Aorta (tissue), 5 donors: ENCODE measurements around the gene LRRC39. TPM values are rescaled to one million over a fixed set of nuclear protein-coding genes. Genes with fewer than 3 reads are reported as not detected.
"Not testable (repeated sequence)": the region's sequence is repeated elsewhere in the genome, so short reads cannot be mapped to it uniquely, and the experiment has no call there.

ENCODE experiments used
- ATAC-seq: fragments of 200-7000 bp; cut with Tn5 transposase; one replicate; pipeline ENCODE4 v1.9.1; 2022; ENCODE audit warnings: moderate library complexity; ENCODE audit not compliant: low FRiP score
- DNase-seq, 2 donors: peaks; one replicate each; pipeline ENCODE4 v3.0.0-alpha.2; 2020
- H3K27ac ChIP-seq, 2 donors: one replicate each; pipeline ENCODE4 v1.5.1; 2013; ENCODE audit warnings: low read length in 2 of 2, mild to moderate bottlenecking in 2 of 2, moderate library complexity in 2 of 2, control low read depth in 1 of 2, inconsistent platforms in 1 of 2, low read depth in 1 of 2
- H3K27me3 ChIP-seq, 2 donors: one replicate each; pipeline ENCODE4 v1.6.1; 2013; ENCODE audit warnings: control low read depth in 1 of 2, low read length in 1 of 2, mild to moderate bottlenecking in 1 of 2, moderate library complexity in 1 of 2; ENCODE audit not compliant: insufficient read depth in 2 of 2, control insufficient read depth in 1 of 2
- H3K36me3 ChIP-seq, 2 donors: one replicate each; pipeline ENCODE4 v1.6.1; 2013; ENCODE audit warnings: control low read depth in 1 of 2, low read length in 1 of 2, mild to moderate bottlenecking in 1 of 2; ENCODE audit not compliant: insufficient read depth in 2 of 2, control insufficient read depth in 1 of 2
- H3K4me1 ChIP-seq, 2 donors: one replicate each; pipeline ENCODE4 v1.6.1; 2013; ENCODE audit warnings: low read length in 2 of 2, control low read depth in 1 of 2, mild to moderate bottlenecking in 1 of 2, moderate library complexity in 1 of 2; ENCODE audit not compliant: insufficient read depth in 2 of 2, control insufficient read depth in 1 of 2
- H3K4me3 ChIP-seq, 2 donors: one replicate each; pipeline ENCODE4 v1.5.1; 2013; ENCODE audit warnings: low read length in 2 of 2, control low read depth in 1 of 2, mild to moderate bottlenecking in 1 of 2
- H3K9me3 ChIP-seq: one replicate; pipeline ENCODE4 v1.6.1; 2013; ENCODE audit warnings: mild to moderate bottlenecking, low read length; ENCODE audit not compliant: control insufficient read depth
- WGBS, 2 donors: extraction: QIAGEN DNeasy Blood & Tissue Kit; methylation state at CpG; one replicate each; pipeline ENCODE4 v1.1.7; 2013; 5-methylcytosine and 5-hydroxymethylcytosine counted together
- intact Hi-C, 2 donors: fragments of 100-400 bp; cut with DNase I; formaldehyde crosslinking; loops; one replicate each; pipeline versions ENCODE4 v1.14.2 to v1.15.0; 2022
- polyA plus RNA-seq, 2 donors: library from polyadenylated mRNA; stranded (reverse); fragments of 200-250 nt; gene quantifications; one replicate each; pipeline ENCODE4 v1.2.3, GENCODE V29; 2013
- total RNA-seq, 2 donors: library from RNA; stranded (reverse); fragmentation: NEBNext Ultra II Directional; extraction: Animal tissue kit (Norgen Biotek cat#: 25700); gene quantifications; one replicate each; pipeline ENCODE4 v1.2.1, GENCODE V29; 2021
- donor health status: healthy with polysubstance abuse.
- donor health status: Bipolar disorder and iron deficiency.
- donor health status: DM: no; HTN: no; CAD: no.
- donor health status: DM: no; HTN: no; CAD: no.
- donor health status: DM: yes; HTN: yes; CAD: no.

LRRC39 gene
- total and polyA plus RNA-seq, 4 donors = 1.0 to 2.0 (median 1.4) TPM; not detected in 1

GRCh38 chr1:100205103-100205502 lies 27.0 kb upstream of the LRRC39 start:
- H3K27ac ChIP-seq, intact Hi-C loops, H3K36me3 ChIP-seq, DNase-seq, H3K4me3 ChIP-seq, ATAC-seq, H3K9me3 ChIP-seq, H3K4me1 ChIP-seq, H3K27me3 ChIP-seq: not testable (repeated sequence)
- 99% methylated on average over 2 of the region's 2 CpGs for WGBS, 2 donors

- WGBS, 2 donors = 37 to 50% methylated on average over 2 of the region's 2 CpGs
- intact Hi-C loops = not testable (repeated sequence)
These were observed 24.6 kb upstream of the LRRC39 start for GRCh38 chr1:100202703-100203102.

GRCh38 chr1:100200060-100200459 lies 22.0 kb upstream of the LRRC39 start:
- H3K27ac ChIP-seq, ATAC-seq, H3K9me3 ChIP-seq, H3K27me3 ChIP-seq, H3K36me3 ChIP-seq, H3K4me3 ChIP-seq, DNase-seq, intact Hi-C loops, H3K4me1 ChIP-seq: not testable (repeated sequence)
- WGBS, 2 donors = 58 to 63% methylated on average over 6 of the region's 6 CpGs

More at GRCh38 chr1:100202703-100203102, 24.6 kb upstream of the LRRC39 start:
- DNase-seq, H3K27ac ChIP-seq, H3K4me1 ChIP-seq, H3K36me3 ChIP-seq, H3K4me3 ChIP-seq, H3K9me3 ChIP-seq, ATAC-seq, H3K27me3 ChIP-seq: not testable (repeated sequence)

GRCh38 chr1:100198596-100198995 lies 20.5 kb upstream of the LRRC39 start:
- WGBS, 2 donors = 85 to 96% methylated on average over 1 of the region's 1 CpG
- intact Hi-C loops = no loop called here
- H3K36me3 ChIP-seq = peaks cover 1 to 3% of the 10 kb centered on the region in 2 donors
- H3K9me3 ChIP-seq = no peaks in the 10 kb centered on the region
- H3K4me1 ChIP-seq = no peaks in the 10 kb centered on the region
- H3K27me3 ChIP-seq = no peaks in the 10 kb centered on the region
- H3K27ac ChIP-seq = no peak overlapping the region
- no peak for DNase-seq
- no peak for ATAC-seq
- H3K4me3 ChIP-seq = no peak overlapping the region

GRCh38 chr1:100188617-100189016 lies 10.6 kb upstream of the LRRC39 start:
- H3K4me3 ChIP-seq = no peak overlapping the region
- H3K36me3 ChIP-seq = peaks cover 0 to 3% of the 10 kb centered on the region in 2 donors
- DNase-seq (no peak), ATAC-seq (peak; percentile 67)
- H3K27ac ChIP-seq = no peak overlapping the region
- H3K9me3 ChIP-seq = no peaks in the 10 kb centered on the region
- no peaks in the 10 kb centered on the region for H3K27me3 ChIP-seq
- peaks cover 0 to 1% of the 10 kb centered on the region in 2 donors for H3K4me1 ChIP-seq
- intact Hi-C loops = no loop called here
- WGBS, 2 donors = 24 to 32% methylated on average over 3 of the region's 3 CpGs

GRCh38 chr1:100187912-100188311 lies 9.9 kb upstream of the LRRC39 start:
- no peak for DNase-seq
- intact Hi-C loops = no loop called here
- no peak for ATAC-seq

GRCh38 chr1:100184536-100184935 lies 6.5 kb upstream of the LRRC39 start:
- 65 to 82% methylated on average over 1 of the region's 1 CpG for WGBS, 2 donors
- DNase-seq = no peak
- intact Hi-C loops = no loop called here
- no peaks in the 10 kb centered on the region for H3K36me3 ChIP-seq
- ATAC-seq = no peak
- no peaks in the 10 kb centered on the region for H3K9me3 ChIP-seq
- no peak overlapping the region for H3K27ac ChIP-seq
- H3K4me3 ChIP-seq = no peak overlapping the region
- H3K4me1 ChIP-seq = no peaks in the 10 kb centered on the region
- no peaks in the 10 kb centered on the region for H3K27me3 ChIP-seq

More at GRCh38 chr1:100187912-100188311, 9.9 kb upstream of the LRRC39 start:
- WGBS, 2 donors = 83 to 86% methylated on average over 3 of the region's 3 CpGs
- Histone ChIP-seq H3K36me3 (peaks cover 0 to 3% of the 10 kb centered on the region in 2 donors), H3K4me3 (no peak overlapping the region), H3K27ac (no peak overlapping the region), H3K27me3 (no peaks in the 10 kb centered on the region), H3K4me1 (peaks cover 0 to 1% of the 10 kb centered on the region in 2 donors), H3K9me3 (no peaks in the 10 kb centered on the region)

GRCh38 chr1:100183370-100183769 lies 5.3 kb upstream of the LRRC39 start:
- intact Hi-C loops = no loop called here
- DNase-seq = no peak
- WGBS, 2 donors = 88 to 93% methylated on average over 4 of the region's 4 CpGs
- Histone ChIP-seq H3K27me3 (no peaks in the 10 kb centered on the region), H3K9me3 (no peaks in the 10 kb centered on the region), H3K4me1 (no peaks in the 10 kb centered on the region), H3K27ac (no peak overlapping the region), H3K36me3 (no peaks in the 10 kb centered on the region), H3K4me3 (no peak overlapping the region)
- ATAC-seq = no peak

- no peaks in the 10 kb centered on the region for H3K27me3 ChIP-seq
- intact Hi-C loops = no loop called here
- no peaks in the 10 kb centered on the region for H3K36me3 ChIP-seq
- 92 to 94% methylated on average over 4 of the region's 4 CpGs for WGBS, 2 donors
- no peak overlapping the region for H3K27ac ChIP-seq
- no peaks in the 10 kb centered on the region for H3K4me1 ChIP-seq
- DNase-seq (no peak), ATAC-seq (no peak)
- no peak overlapping the region for H3K4me3 ChIP-seq
- no peaks in the 10 kb centered on the region for H3K9me3 ChIP-seq
These were observed 588 bp downstream of the LRRC39 start for GRCh38 chr1:100177295-100178041.
